ENCODE data around the gene SMCO4.
"Not testable (repeated sequence)": the region's sequence is repeated elsewhere in the genome, so short reads cannot be mapped to it uniquely, and the experiment has no call there.

Gene SMCO4

DNA sequence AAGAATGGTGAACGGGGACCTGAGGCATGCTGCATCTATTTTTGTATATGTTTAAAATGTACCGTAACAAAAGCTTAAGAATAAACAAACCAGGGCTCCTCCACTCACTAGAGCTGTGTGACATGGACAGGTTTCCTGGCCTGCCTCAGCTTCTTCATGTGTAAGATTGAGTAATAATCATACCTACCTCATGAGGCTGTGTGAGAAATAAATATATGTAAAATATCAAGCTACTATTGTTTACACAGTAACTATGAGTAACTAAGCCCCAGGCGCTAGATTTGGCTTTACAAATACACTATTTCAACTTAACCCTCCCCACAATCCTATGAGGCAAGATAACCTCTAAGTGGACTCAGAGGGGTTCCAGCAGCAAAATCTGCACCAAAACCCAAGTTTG lies 66.4 kb downstream of the SMCO4 start:
- DNase-seq (ENCODE audit: low spot score) = no peak

GRCh38 chr11:93474123-93474522 lies 69.1 kb downstream of the SMCO4 start:
- no peak for DNase-seq (ENCODE audit: low spot score)

- DNase-seq (ENCODE audit: low spot score) = no peak
Measured at GRCh38 chr11:93468290-93468689, 74.9 kb downstream of the SMCO4 start.

- DNase-seq (ENCODE audit: low spot score) = no peak
Measured at GRCh38 chr11:93467054-93467453, 76.1 kb downstream of the SMCO4 start.

- DNase-seq (ENCODE audit: low spot score) = no peak
Measured at GRCh38 chr11:93464927-93465540, 78.2 kb downstream of the SMCO4 start.

DNA sequence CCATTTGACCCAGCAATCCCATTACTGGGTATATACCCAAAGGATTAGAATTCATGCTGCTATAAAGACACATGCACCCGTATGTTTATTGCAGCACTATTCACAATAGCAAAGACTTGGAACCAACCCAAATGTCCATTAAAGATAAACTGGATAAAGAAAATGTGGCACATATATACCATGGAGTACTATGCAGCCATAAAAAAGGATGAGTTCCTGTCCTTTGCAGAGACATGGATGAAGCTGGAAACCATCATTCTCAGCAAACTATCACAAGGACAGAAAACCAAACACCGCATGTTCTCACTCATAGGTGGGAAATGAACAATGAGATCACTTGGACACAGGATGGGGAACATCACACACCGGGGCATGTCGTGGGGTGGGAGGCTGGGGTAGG lies 79.5 kb downstream of the SMCO4 start:
- not testable (repeated sequence) for DNase-seq (ENCODE audit: low spot score)

GRCh38 chr11:93458286-93458685 lies 84.9 kb downstream of the SMCO4 start:
- DNase-seq (ENCODE audit: low spot score) = no peak

GRCh38 chr11:93444617-93445073 lies 98.5 kb downstream of the SMCO4 start:
- DNase-seq (ENCODE audit: low spot score) = no peak

- DNase-seq (ENCODE audit: low spot score) = not testable (repeated sequence)
Measured at GRCh38 chr11:93443232-93443631, 100.0 kb downstream of the SMCO4 start.

- DNase-seq (ENCODE audit: low spot score) = no peak
Measured at GRCh38 chr11:93432247-93432646, 110.9 kb downstream of the SMCO4 start.

Measured in Ammon's horn (tissue), 1 donor.